Measurements from ENCODE around the gene PDE4A.
A peak's percentile ranks its signal among the peaks of the same experiment; 100 is the strongest.

Gene PDE4A

GRCh38 chr19:10424011-10424637 lies 3.8 kb downstream of the PDE4A start:
- H3K4me3 ChIP-seq: peak overlapping the region; percentile 44
- DNase-seq (ENCODE audit: low spot score in 2 of 2): peak; percentile 71 to 94
- in situ Hi-C loops (cut with MboI; ENCODE audit: low sequenced_read_pairs): no loop called here
- no peaks in the 10 kb centered on the region for H3K9me3 ChIP-seq
- peaks cover 14% of the 10 kb centered on the region for H3K4me1 ChIP-seq
- no peaks in the 10 kb centered on the region for H3K27me3 ChIP-seq (ENCODE audit: low read depth)
- no peaks in the 10 kb centered on the region for H3K36me3 ChIP-seq (replicated peaks)

DNA sequence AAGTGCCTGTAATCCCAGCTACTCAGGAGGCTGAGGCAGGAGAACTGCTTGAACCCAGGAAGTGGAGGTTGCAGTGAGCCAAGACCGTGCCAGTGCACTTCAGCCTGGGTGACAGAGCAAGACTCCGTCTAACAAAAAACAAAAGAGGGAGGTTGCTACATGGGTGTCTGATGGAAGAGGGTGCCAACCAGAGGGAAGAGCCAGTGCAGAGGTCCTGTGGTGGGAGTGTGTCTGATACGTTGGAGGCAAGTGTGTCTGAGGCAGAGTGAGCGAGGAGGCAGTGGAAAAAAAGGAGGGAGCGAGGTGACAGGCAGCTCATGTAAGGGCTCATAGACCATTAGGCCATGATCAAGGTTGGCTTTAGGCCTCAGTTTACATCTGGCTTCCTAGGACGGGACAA lies 6.8 kb downstream of the PDE4A start:
- in situ Hi-C loops (cut with MboI; ENCODE audit: low sequenced_read_pairs): no loop called here
- no peak overlapping the region for H3K4me3 ChIP-seq
- no peak for DNase-seq (ENCODE audit: low spot score in 2 of 2)
- no peaks in the 10 kb centered on the region for H3K27me3 ChIP-seq (ENCODE audit: low read depth)
- no peaks in the 10 kb centered on the region for H3K36me3 ChIP-seq (replicated peaks)
- H3K4me1 ChIP-seq: peaks cover 6% of the 10 kb centered on the region
- no peaks in the 10 kb centered on the region for H3K9me3 ChIP-seq

GRCh38 chr19:10428996-10429381 lies 8.7 kb downstream of the PDE4A start:
- peaks cover 2% of the 10 kb centered on the region for H3K4me1 ChIP-seq

DNA sequence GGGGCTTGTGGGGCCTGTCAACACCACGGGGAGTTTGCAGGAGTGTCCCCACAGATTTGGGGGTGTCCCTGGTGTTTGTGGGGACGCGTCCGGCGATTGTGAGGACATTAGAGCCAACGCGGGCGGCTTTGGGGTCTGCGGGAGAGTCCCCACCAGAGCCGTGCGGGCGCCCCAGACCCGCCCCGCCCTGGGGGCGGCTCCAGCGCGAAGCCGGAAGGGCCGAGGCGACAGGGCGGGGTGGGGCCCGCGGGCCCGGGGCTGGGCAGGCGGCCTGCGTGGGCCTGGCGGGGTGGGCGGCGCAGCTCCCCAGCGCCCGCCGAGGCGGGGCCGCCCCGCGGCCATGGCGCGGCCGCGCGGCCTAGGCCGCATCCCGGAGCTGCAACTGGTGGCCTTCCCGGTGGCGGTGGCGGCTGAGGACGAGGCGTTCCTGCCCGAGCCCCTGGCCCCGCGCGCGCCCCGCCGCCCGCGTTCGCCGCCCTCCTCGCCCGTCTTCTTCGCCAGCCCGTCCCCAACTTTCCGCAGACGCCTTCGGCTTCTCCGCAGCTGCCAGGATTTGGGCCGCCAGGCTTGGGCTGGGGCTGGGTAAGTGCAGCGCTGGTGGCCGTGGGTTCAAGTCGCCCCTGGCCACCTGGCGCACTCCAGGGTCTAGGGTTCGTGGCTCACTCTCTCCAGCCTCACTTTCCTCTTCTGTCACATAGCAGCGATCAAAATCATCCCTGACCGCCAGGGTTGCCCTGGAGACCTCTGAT lies 10.3 kb downstream of the PDE4A start:
- H3K4me1 ChIP-seq: no peaks in the 10 kb centered on the region; the same call in 1 of the 2 replicates
- no peaks in the 10 kb centered on the region for H3K27me3 ChIP-seq (ENCODE audit: low read depth)
- in situ Hi-C loops (cut with MboI; ENCODE audit: low sequenced_read_pairs): no loop called here
- no peaks in the 10 kb centered on the region for H3K36me3 ChIP-seq (replicated peaks)
- no peaks in the 10 kb centered on the region for H3K9me3 ChIP-seq
- H3K4me3 ChIP-seq: no peak overlapping the region
- no peak for DNase-seq (ENCODE audit: low spot score in 2 of 2)

More at GRCh38 chr19:10428996-10429381, 8.7 kb downstream of the PDE4A start:
- in situ Hi-C loops (cut with MboI; ENCODE audit: low sequenced_read_pairs): no loop called here
- H3K9me3 ChIP-seq: no peaks in the 10 kb centered on the region
- no peak overlapping the region for H3K4me3 ChIP-seq
- no peaks in the 10 kb centered on the region for H3K36me3 ChIP-seq (replicated peaks)
- H3K27me3 ChIP-seq (ENCODE audit: low read depth): no peaks in the 10 kb centered on the region
- no peak for DNase-seq (ENCODE audit: low spot score in 2 of 2)

DNA sequence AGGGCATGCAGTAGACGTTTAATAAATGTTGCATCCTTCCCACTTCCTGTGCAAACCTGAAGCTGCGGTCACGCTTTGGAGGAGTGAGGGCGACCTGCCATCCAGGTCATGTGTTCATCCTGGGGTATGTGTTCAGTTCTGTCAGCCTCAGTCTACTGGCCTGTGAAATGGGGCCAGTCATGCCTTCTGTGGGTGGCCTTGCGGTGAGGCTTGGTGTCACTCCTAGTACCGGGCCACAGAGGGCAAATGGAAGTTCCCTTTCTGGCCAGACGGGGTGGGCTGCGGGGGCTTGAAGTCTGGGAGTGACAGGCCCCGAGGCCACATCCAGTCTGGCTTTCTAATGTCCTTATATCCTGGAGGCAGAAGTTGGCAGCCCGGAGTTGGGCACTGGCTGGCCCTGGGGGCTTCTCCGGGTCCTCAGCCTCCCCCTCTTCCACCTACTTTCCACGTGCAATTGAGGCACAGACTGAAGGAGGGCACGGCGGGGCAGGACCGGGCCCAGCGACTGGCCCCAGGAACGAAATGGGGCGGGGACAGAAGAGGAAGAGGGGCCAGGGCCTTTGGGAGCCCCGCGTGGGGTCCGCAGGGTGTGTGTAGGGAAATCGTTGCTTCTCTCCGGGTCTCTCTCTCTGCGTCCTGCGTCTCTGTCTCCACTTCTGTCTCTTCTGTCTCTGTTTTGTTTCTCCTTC lies 11.1 kb downstream of the PDE4A start:
- Histone ChIP-seq H3K36me3 (replicated peaks) (no peaks in the 10 kb centered on the region), H3K4me3 (no peak overlapping the region), H3K9me3 (no peaks in the 10 kb centered on the region), H3K4me1 (no peaks in the 10 kb centered on the region; the same call in 1 of the 2 replicates), H3K27me3 (ENCODE audit: low read depth) (no peaks in the 10 kb centered on the region)
- no peak for DNase-seq (ENCODE audit: low spot score in 2 of 2)
- in situ Hi-C loops (cut with MboI; ENCODE audit: low sequenced_read_pairs): no loop called here

DNA sequence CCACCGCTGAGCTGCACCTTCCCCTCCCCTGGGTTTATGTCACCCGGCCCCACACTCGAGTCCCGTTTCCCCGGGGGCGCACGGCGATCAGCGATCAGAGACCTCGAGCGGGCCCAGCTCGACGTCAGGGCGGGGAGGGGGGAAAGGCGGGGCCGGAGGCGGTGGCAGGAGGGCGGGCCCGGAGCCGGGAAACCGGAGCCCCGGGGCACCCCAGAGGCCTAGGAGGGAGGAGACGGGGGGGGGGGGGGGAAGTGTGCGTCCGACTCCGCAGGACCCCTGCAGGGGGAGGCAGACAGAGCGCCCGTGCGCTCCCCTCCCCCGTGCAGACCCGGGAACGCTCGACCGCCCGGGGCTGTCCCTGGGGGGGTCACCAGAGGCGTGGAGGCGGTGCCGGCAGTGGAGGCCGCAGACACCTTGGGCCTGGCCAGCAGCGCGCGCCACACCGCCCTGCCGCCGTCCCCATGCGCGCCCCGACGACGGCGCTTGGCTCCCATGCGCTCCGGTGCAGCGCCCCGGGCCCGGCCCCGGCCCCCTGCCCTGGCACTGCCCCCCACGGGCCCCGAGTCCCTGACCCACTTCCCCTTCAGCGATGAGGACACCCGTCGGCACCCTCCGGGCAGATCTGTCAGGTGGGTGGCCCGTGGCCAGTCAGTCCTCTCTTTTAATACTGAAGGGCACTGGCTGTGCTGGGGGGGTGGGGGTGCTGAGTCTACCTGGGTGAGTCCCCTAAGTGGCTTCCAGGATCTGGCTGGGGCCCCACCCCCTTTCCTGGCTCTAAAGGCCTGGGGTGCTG lies 11.8 kb downstream of the PDE4A start:
- no peaks in the 10 kb centered on the region for H3K27me3 ChIP-seq (ENCODE audit: low read depth)
- DNase-seq (ENCODE audit: low spot score in 2 of 2): peak in 1 of 2 experiments; percentile 48
- no peaks in the 10 kb centered on the region; the same call in 1 of the 2 replicates for H3K4me1 ChIP-seq
- H3K9me3 ChIP-seq: no peaks in the 10 kb centered on the region
- in situ Hi-C loops (cut with MboI; ENCODE audit: low sequenced_read_pairs): no loop called here
- H3K4me3 ChIP-seq: no peak overlapping the region
- no peaks in the 10 kb centered on the region for H3K36me3 ChIP-seq (replicated peaks)

DNA sequence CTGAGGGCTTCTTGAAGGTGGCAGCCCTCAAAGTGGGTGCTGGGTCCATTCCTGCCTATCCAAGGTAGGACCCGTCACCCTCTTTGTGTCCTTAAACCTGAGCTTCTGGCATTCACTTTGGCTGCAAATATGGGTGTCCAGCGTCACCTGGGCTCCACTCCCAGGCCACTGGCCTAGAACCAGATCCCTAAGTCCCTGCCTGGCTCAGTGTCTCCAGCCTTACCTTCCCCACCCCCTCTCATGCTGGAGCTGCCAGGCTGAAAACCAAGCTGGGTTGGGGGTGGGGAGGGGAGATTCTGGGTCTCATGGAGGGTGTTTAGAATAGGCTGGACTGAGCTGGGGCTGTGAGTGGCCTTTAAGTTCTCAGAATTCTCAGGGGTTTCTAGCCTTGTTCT lies 12.4 kb downstream of the PDE4A start:
- no peaks in the 10 kb centered on the region; the same call in 1 of the 2 replicates for H3K4me1 ChIP-seq
- no peaks in the 10 kb centered on the region for H3K27me3 ChIP-seq (ENCODE audit: low read depth)
- no peak for DNase-seq (ENCODE audit: low spot score in 2 of 2)
- no peaks in the 10 kb centered on the region for H3K9me3 ChIP-seq
- no peaks in the 10 kb centered on the region for H3K36me3 ChIP-seq (replicated peaks)
- in situ Hi-C loops (cut with MboI; ENCODE audit: low sequenced_read_pairs): no loop called here
- H3K4me3 ChIP-seq: no peak overlapping the region

DNA sequence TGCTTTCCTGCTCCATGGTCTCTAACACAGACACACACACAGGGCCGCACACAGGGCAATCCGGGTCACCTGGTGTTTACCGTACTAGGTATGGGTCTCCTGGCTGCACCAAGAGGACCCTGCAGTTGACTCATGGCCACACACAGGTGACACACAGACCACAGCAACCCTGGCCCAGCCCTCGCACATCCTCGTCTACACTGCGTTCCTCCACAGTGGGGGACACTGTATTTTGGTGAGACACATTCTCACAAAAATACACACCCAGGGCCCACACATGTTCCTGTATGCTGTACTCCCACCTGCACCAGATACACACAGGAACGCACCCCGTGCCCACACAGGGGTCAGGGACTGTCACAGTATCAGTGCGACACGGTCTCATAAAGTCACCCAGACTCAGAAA lies 12.8 kb downstream of the PDE4A start:
- no peaks in the 10 kb centered on the region for H3K27me3 ChIP-seq (ENCODE audit: low read depth)
- no peaks in the 10 kb centered on the region for H3K9me3 ChIP-seq
- no peaks in the 10 kb centered on the region; the same call in 1 of the 2 replicates for H3K4me1 ChIP-seq
- no peaks in the 10 kb centered on the region for H3K36me3 ChIP-seq (replicated peaks)
- no peak for DNase-seq (ENCODE audit: low spot score in 2 of 2)
- no peak overlapping the region for H3K4me3 ChIP-seq
- in situ Hi-C loops (cut with MboI; ENCODE audit: low sequenced_read_pairs): no loop called here

DNA sequence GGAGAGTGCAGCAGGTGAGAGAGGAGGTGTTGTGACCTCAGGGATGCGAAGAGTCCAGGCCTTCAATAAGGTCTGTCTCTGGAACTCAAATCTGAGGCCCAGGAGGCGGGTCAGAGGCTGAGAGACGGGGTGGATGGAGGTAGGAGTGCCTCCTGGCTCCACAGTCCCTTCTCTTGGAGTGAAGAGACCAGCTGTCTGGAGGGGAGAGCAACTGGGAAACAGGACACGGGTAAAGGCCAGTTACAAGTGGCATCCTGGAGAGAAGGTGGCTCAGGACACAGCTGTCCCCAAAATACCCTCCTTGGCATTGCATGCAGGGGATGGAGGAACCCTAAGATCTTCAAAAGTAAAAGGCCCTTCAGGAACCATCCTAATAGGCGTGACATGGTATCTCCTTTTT lies 19.2 kb downstream of the PDE4A start:
- Histone ChIP-seq H3K4me3 (no peak overlapping the region), H3K36me3 (replicated peaks) (no peaks in the 10 kb centered on the region), H3K27me3 (ENCODE audit: low read depth) (no peaks in the 10 kb centered on the region), H3K9me3 (no peaks in the 10 kb centered on the region), H3K4me1 (no peaks in the 10 kb centered on the region)
- no peak for DNase-seq (ENCODE audit: low spot score in 2 of 2)
- in situ Hi-C loops (cut with MboI; ENCODE audit: low sequenced_read_pairs): no loop called here

DNA sequence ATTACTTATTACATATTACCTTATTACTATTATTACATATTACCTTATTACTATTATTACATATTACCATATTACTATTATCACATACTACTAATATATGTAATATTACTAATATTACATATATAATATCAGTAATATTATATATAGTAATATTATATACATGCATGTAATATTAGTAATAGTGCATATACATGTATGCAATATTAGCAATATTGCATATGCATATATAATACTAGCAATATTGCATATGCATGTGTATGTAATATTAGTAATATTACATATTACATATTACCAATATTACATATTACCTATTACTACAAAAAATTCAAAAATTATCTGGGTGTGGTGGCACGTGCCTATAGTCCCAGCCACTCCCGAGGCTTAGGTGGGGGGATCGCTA lies 22.4 kb downstream of the PDE4A start:
- Histone ChIP-seq H3K36me3 (replicated peaks) (no peaks in the 10 kb centered on the region), H3K4me3 (no peak overlapping the region), H3K4me1 (no peaks in the 10 kb centered on the region), H3K9me3 (no peaks in the 10 kb centered on the region), H3K27me3 (ENCODE audit: low read depth) (no peaks in the 10 kb centered on the region)
- in situ Hi-C loops (cut with MboI; ENCODE audit: low sequenced_read_pairs): no loop called here
- no peak for DNase-seq (ENCODE audit: low spot score in 2 of 2)

- no peak overlapping the region for H3K4me3 ChIP-seq
- in situ Hi-C loops (cut with MboI; ENCODE audit: low sequenced_read_pairs): no loop called here
These were observed 28.7 kb downstream of the PDE4A start for GRCh38 chr19:10449037-10449436.

DNA sequence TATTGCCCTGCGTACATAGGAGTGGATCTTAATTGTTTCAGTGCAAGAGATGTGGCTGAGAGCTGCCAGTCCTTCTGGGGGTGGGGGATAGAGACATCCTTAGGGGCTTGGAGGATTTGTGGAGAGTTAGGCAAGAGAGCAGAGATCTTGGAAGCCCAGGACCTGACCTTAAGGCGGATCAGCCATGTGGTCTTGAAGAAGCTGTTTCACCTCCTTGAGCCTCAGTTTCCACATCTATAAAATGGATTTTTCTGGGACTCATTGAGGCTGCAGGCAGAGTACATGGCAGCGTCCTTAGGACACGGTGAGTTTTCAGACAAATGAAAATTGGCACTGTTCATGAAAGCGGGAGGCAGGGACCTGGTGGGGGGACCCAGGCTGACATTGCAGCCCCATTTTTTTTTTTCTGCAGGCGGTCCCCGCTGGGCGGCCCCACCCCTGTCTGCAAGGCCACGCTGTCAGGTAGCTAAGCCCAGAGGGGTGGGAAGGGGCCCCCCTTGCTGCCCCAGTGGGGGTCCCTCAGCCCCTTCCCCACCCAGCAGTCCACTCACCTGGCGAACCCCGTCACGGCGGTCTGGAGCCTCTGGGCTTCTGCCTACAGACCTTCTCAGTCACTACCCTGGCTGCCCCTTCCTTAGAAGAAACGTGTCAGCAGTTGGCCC lies 30.0 kb downstream of the PDE4A start:
- H3K27me3 ChIP-seq (ENCODE audit: low read depth): no peaks in the 10 kb centered on the region
- H3K4me3 ChIP-seq: no peak overlapping the region
- in situ Hi-C loops (cut with MboI; ENCODE audit: low sequenced_read_pairs): no loop called here
- no peaks in the 10 kb centered on the region for H3K36me3 ChIP-seq (replicated peaks)
- no peaks in the 10 kb centered on the region for H3K9me3 ChIP-seq
- H3K4me1 ChIP-seq: 0 out of 2 replicates have a peak, but pooled peaks cover 3% of the 10 kb centered on the region
- no peak for DNase-seq (ENCODE audit: low spot score in 2 of 2)

More at GRCh38 chr19:10449037-10449436, 28.7 kb downstream of the PDE4A start:
- no peaks in the 10 kb centered on the region for H3K9me3 ChIP-seq
- H3K36me3 ChIP-seq (replicated peaks): no peaks in the 10 kb centered on the region
- no peaks in the 10 kb centered on the region for H3K27me3 ChIP-seq (ENCODE audit: low read depth)
- no peak for DNase-seq (ENCODE audit: low spot score in 2 of 2)
- 0 out of 2 replicates have a peak, but pooled peaks cover 3% of the 10 kb centered on the region for H3K4me1 ChIP-seq

All from HAP-1 (cell line).